LNCaP clone FGC (cell line): ENCODE data around the gene HTRA2.

Experiments
- DNase-seq: peaks from one replicate; pipeline ENCODE4 v3.0.0-alpha.2; 2011; ENCODE audit warnings: low read depth
- H3K4me3 ChIP-seq: 2 replicates; pipeline ENCODE4 v1.5.1; 2011; ENCODE audit warnings: mild to moderate bottlenecking, low read depth, low read length, control low read depth
- CTCF ChIP-seq: IDR thresholded peaks from 2 replicates; pipeline ENCODE4 v1.5.1; 2012; ENCODE audit warnings: mild to moderate bottlenecking; ENCODE audit not compliant: control insufficient read depth, insufficient read depth; ENCODE audit errors: extremely low read depth

The HTRA2 gene

GRCh38 chr2:74507145-74507925, 22.4 kb upstream of the HTRA2 start, which contains the start of gene PCGF1:
Gene PCGF1, minus strand, starts transcription at chr2:74507695. Its CDS starts 27 bp downstream, at chr2:74507668.
- peak; percentile 88 for DNase-seq
- TF ChIP-seq CTCF, result no peak

GRCh38 chr2:74507926-74508520, 21.7 kb upstream of the HTRA2 start:
- peak overlapping the region; percentile 61 for H3K4me3 ChIP-seq
- no peak for TF ChIP-seq CTCF
- DNase-seq, result no peak

More at GRCh38 chr2:74507145-74507925, 22.4 kb upstream of the HTRA2 start, which contains the start of gene PCGF1:
- peak within 1 kb of the TSS; percentile 61 for H3K4me3 ChIP-seq

- no peak for TF ChIP-seq CTCF
- no peak for DNase-seq
- no peak overlapping the region for H3K4me3 ChIP-seq
These were observed 19.5 kb upstream of the HTRA2 start for GRCh38 chr2:74510272-74510671.

GRCh38 chr2:74511104-74511989, 18.4 kb upstream of the HTRA2 start:
- no peak for DNase-seq

GRCh38 chr2:74512744-74513604, 16.8 kb upstream of the HTRA2 start:
- no peak overlapping the region for H3K4me3 ChIP-seq
- no peak for DNase-seq
- TF ChIP-seq CTCF, result no peak

More at GRCh38 chr2:74511104-74511989, 18.4 kb upstream of the HTRA2 start:
- TF ChIP-seq CTCF, result no peak
- H3K4me3 ChIP-seq, result no peak overlapping the region

- no peak for TF ChIP-seq CTCF
- no peak overlapping the region for H3K4me3 ChIP-seq
- DNase-seq, result no peak
These were observed 15.9 kb upstream of the HTRA2 start for GRCh38 chr2:74513605-74514367.
